H4 (cell line): ENCODE results near the gene CCDC85C. TPM values are rescaled to one million over a fixed set of nuclear protein-coding genes. Genes with fewer than 3 reads are reported as not detected.

Experiments
- DNase-seq: peaks from one replicate; pipeline ENCODE4 v3.0.0-alpha.2; 2015; ENCODE audit warnings: low spot score
- total RNA-seq: library from RNA; depleted of rRNA; stranded (reverse); fragments of >200 nt; shearing (Covaris generic); gene quantifications from 2 replicates; pipeline ENCODE4 v1.2.3, GENCODE V29; 2014

CCDC85C gene
- total RNA-seq, 1 experiment from 2014 or later = 5.8 TPM

- DNase-seq = no peak
These were observed 31.0 kb downstream of the CCDC85C start for GRCh38 chr14:99573000-99573330.

- no peak for DNase-seq
These were observed 31.6 kb downstream of the CCDC85C start for GRCh38 chr14:99572173-99572999.

- no peak for DNase-seq
These were observed 32.6 kb downstream of the CCDC85C start for GRCh38 chr14:99571303-99571986.

GRCh38 chr14:99570544-99571302, 33.3 kb downstream of the CCDC85C start:
- no peak for DNase-seq

- no peak for DNase-seq
These were observed 34.1 kb downstream of the CCDC85C start for GRCh38 chr14:99569725-99570543.

GRCh38 chr14:99568567-99569560, 35.1 kb downstream of the CCDC85C start:
- peak; percentile 62 for DNase-seq

- DNase-seq = no peak
These were observed 37.3 kb downstream of the CCDC85C start for GRCh38 chr14:99566390-99567354.

GRCh38 chr14:99566009-99566389, 38.0 kb downstream of the CCDC85C start:
- DNase-seq = no peak

- DNase-seq = no peak
These were observed 38.6 kb downstream of the CCDC85C start for GRCh38 chr14:99565383-99565782.

- DNase-seq = no peak
These were observed 39.1 kb downstream of the CCDC85C start for GRCh38 chr14:99564926-99565259.

- peak; percentile 39 for DNase-seq
These were observed 39.6 kb downstream of the CCDC85C start for GRCh38 chr14:99564256-99564925.

- DNase-seq = no peak
These were observed 40.3 kb downstream of the CCDC85C start for GRCh38 chr14:99563749-99564129.

GRCh38 chr14:99562856-99563748, 40.9 kb downstream of the CCDC85C start:
- DNase-seq = peak; percentile 75

- DNase-seq = no peak
These were observed 42.1 kb downstream of the CCDC85C start for GRCh38 chr14:99561864-99562263.

- peak; percentile 33 for DNase-seq
These were observed 42.9 kb downstream of the CCDC85C start for GRCh38 chr14:99560922-99561683.

- no peak for DNase-seq
These were observed 43.6 kb downstream of the CCDC85C start for GRCh38 chr14:99560403-99560802.
